K562 (cell line): ENCODE measurements around the gene NTN1. TPM values are rescaled to one million over a fixed set of nuclear protein-coding genes. Genes with fewer than 3 reads are reported as not detected.

Source experiments
- ATAC-seq: fragments of 200-7000 bp; cut with Tn5 transposase; 3 replicates; pipeline ENCODE4 v1.9.1; 2020; ENCODE audit warnings: moderate library complexity
- BruUV-seq: library from RNA; stranded (reverse); fragments of 400-500 nt; replicated peaks from 2 replicates; lab custom pipeline; 2021; lab: Mats Ljungman, UMichigan
- CTCF ChIA-PET: fragments of 300-600 bp; formaldehyde crosslinking; extraction: SDS; loops from one replicate; lab custom pipeline; 2021; ENCODE audit warnings: low intra/inter-chr PET ratio; lab: Yijun Ruan, JAX
- POLR2A ChIA-PET: fragments of 300-600, 350-650 bp; sonication (Branson Sonifier 250); formaldehyde crosslinking; extraction: SDS; loops from one replicate; lab custom pipeline; 2021; ENCODE audit warnings: antibody characterized with exemption, inconsistent platforms; lab: Yijun Ruan, JAX
- DNase-seq, 4 experiments: peaks; one replicate each; pipeline versions ENCODE4 v3.0.0 to v3.0.0-alpha.2; 2011 to 2018; ENCODE audit warnings: low spot score in 3 of 4, mixed read lengths in 3 of 4; ENCODE audit errors: extremely low read depth in 1 of 4
- FAIRE-seq: peaks from 2 replicates; lab custom pipeline; 2011; peaks lifted over from hg19 to GRCh38; lab: Jason Lieb, UNC
- H2AFZ ChIP-seq: 2 replicates; pipeline ENCODE4 v1.6.0; 2011; ENCODE audit warnings: low read depth, low read length, control low read depth, inconsistent platforms
- H3K27ac ChIP-seq: fragments of 200-600 bp; 3 replicates; pipeline ENCODE4 v1.8.0; 2011; ENCODE audit warnings: low read depth, mild to moderate bottlenecking, control low read depth, inconsistent platforms, low read length, moderate library complexity, mixed read lengths; ENCODE audit errors: extremely low read depth
- H3K27me3 ChIP-seq, 2 experiments: fragments of 300-600 bp in 1 of 2; 2 replicates in 1 of 2; 3 replicates in 1 of 2; pipeline versions ENCODE4 v1.6.0 to v1.8.0; 2011; ENCODE audit warnings: inconsistent platforms in 2 of 2, low read length in 2 of 2, mild to moderate bottlenecking in 1 of 2, mixed read lengths in 1 of 2, moderate library complexity in 1 of 2; ENCODE audit not compliant: control insufficient read depth in 2 of 2, insufficient read depth in 2 of 2
- H3K36me3 ChIP-seq: fragments of 300-600 bp; 3 replicates; pipeline ENCODE4 v1.8.0; 2011; ENCODE audit warnings: mild to moderate bottlenecking, low read length, inconsistent platforms; ENCODE audit not compliant: control insufficient read depth, insufficient read depth
- H3K4me1 ChIP-seq, 2 experiments: fragments of 200-600 bp in 1 of 2; replicated peaks in 1 of 2; 2 replicates in 1 of 2; 3 replicates in 1 of 2; pipeline versions ENCODE4 v1.5.1 to v1.8.0; 2011; ENCODE audit warnings: inconsistent platforms in 2 of 2, low read length in 2 of 2, mild to moderate bottlenecking in 1 of 2, mixed read lengths in 1 of 2, moderate library complexity in 1 of 2; ENCODE audit not compliant: control insufficient read depth in 2 of 2, insufficient read depth in 2 of 2
- H3K4me2 ChIP-seq: 2 replicates; pipeline ENCODE4 v1.6.1; 2011; ENCODE audit warnings: low read length, control low read depth, inconsistent platforms, mixed read lengths; ENCODE audit not compliant: insufficient read depth
- H3K4me3 ChIP-seq: fragments of 200-600 bp; sonication (generic), shearing (Covaris generic); 2 replicates; pipeline ENCODE4 v1.5.1; 2016; ENCODE audit warnings: control low read depth, inconsistent platforms
- H3K79me2 ChIP-seq: fragments of 200-600 bp; 3 replicates; pipeline ENCODE4 v1.8.0; 2011; ENCODE audit warnings: low read length, inconsistent platforms; ENCODE audit not compliant: control insufficient read depth, insufficient read depth
- H3K9ac ChIP-seq, 2 experiments: 2 replicates each; pipeline versions ENCODE4 v1.6.0 to v1.6.1; 2011; ENCODE audit warnings: low read depth in 2 of 2, low read length in 2 of 2, control low read depth in 1 of 2, inconsistent platforms in 1 of 2, mild to moderate bottlenecking in 1 of 2, mixed read lengths in 1 of 2; ENCODE audit not compliant: insufficient read depth in 1 of 2
- H3K9me1 ChIP-seq: one replicate; pipeline ENCODE4 v1.6.0; 2011; ENCODE audit warnings: inconsistent platforms, mild to moderate bottlenecking, low read length, moderate library complexity; ENCODE audit not compliant: control insufficient read depth, insufficient read depth
- H3K9me3 ChIP-seq: replicated peaks from 2 replicates; pipeline ENCODE4 v1.5.1; 2011; ENCODE audit warnings: low read depth, low read length, inconsistent platforms; ENCODE audit not compliant: control insufficient read depth, insufficient read depth
- H4K20me1 ChIP-seq: replicated peaks from 2 replicates; pipeline ENCODE4 v1.6.1; 2011; ENCODE audit warnings: low read length, inconsistent platforms, mixed read lengths; ENCODE audit not compliant: control insufficient read depth, insufficient read depth
- MYC ChIP-seq, 2 experiments: fragments of 250-450 bp in 1 of 2; sonication (Bioruptor Pico) in 1 of 2; IDR thresholded peaks; 2 replicates each; pipeline versions ENCODE4 v1.5.1 to v1.6.1; 2012 to 2021; ENCODE audit warnings: low read depth in 2 of 2, borderline replicate concordance in 1 of 2, improper control_type of control experiment in 1 of 2, low read length in 1 of 2, mild to moderate bottlenecking in 1 of 2, moderate library complexity in 1 of 2
- TAF7 ChIP-seq: fragments of 450-650 bp; IDR thresholded peaks from 2 replicates; pipeline ENCODE4 v1.6.1; 2016; ENCODE audit warnings: missing genetic modification characterization, missing compliant biosample characterization
- ZNF134 ChIP-seq: fragments of 250-450 bp; sonication (Bioruptor Pico); conservative IDR thresholded peaks from 2 replicates; pipeline ENCODE4 v1.4.0; 2020
- ZNF175 ChIP-seq: fragments of 200-800 bp; sonication (Bioruptor generic); IDR thresholded peaks from 2 replicates; pipeline ENCODE4 v1.6.1; 2016; ENCODE audit warnings: low read depth, mild to moderate bottlenecking, missing genetic modification characterization, missing compliant biosample characterization
- ZNF324 ChIP-seq: fragments of 250-450 bp; sonication (Bioruptor Pico); IDR thresholded peaks from 2 replicates; pipeline ENCODE4 v1.4.0; 2020; ENCODE audit warnings: mild to moderate bottlenecking
- ZNF445 ChIP-seq: fragments of 250-450 bp; sonication (Bioruptor Pico); IDR thresholded peaks from 2 replicates; pipeline ENCODE4 v1.4.0; 2020; ENCODE audit warnings: low read depth, mild to moderate bottlenecking, moderate library complexity
- ZNF830 ChIP-seq: fragments of 250-450 bp; sonication (Bioruptor Pico); IDR thresholded peaks from 2 replicates; pipeline ENCODE4 v1.5.0; 2021; ENCODE audit warnings: mild to moderate bottlenecking
- WGBS: fragments of 100-300 bp; shearing (Covaris generic); methylation state at CpG from one replicate; pipeline ENCODE4 v1.1.6; 2016; ENCODE audit warnings: low coverage, mixed read lengths; ENCODE audit not compliant: insufficient coverage; ENCODE audit errors: missing lambda C conversion rate; 5-methylcytosine and 5-hydroxymethylcytosine counted together
- in situ Hi-C: fragments of 300-500 bp; cut with MboI; formaldehyde crosslinking; loops from 4 replicates; pipeline ENCODE4 v1.15.0; 2018; ENCODE audit warnings: inconsistent platforms, mixed read lengths
- intact Hi-C: fragments of 100-400 bp; cut with micrococcal nuclease; formaldehyde crosslinking; loops from 2 replicates; pipeline ENCODE4 v1.14.2; 2022
- polyA plus RNA-seq, 8 experiments: library from polyadenylated mRNA; depleted of rRNA in 4 of 8; stranded (reverse) in 5 of 8; unstranded in 3 of 8; fragments of >200 nt; fragmentation: Nextera tagmentation in 2 of 8; fragmentation: Illumina TruSeq in 1 of 8; extraction: Ambion mirVana in 2 of 8; extraction: Trizol in 1 of 8; gene quantifications; 2 replicates each; pipeline versions ENCODE4 v1.2.1 to v1.2.3, GENCODE V29; 2011 to 2014; ENCODE audit warnings: inconsistent platforms in 1 of 8, missing spikeins in 1 of 8
- total RNA-seq, 7 experiments: library from RNA; depleted of rRNA in 6 of 7; stranded (reverse); fragments of >200 nt in 6 of 7; fragmentation: Illumina TruSeq in 2 of 7; extraction: Trizol in 2 of 7; gene quantifications; 2 replicates each; pipeline versions ENCODE4 v1.2.1 to v1.2.3, GENCODE V29; 2011 to 2021; ENCODE audit warnings: low replicate concordance in 1 of 7

The NTN1 gene
- total and polyA plus RNA-seq, 9 of the 15 experiments (the other 6 are each of a cell fraction or from before 2014, with no cell fraction given) = 0.02 TPM; not detected in 8

GRCh38 chr17:9004961-9005285 lies 16.4 kb upstream of the NTN1 start:
- 5% methylated on average over 4 of the region's 6 CpGs for WGBS
- BruUV-seq = no TSS peak
- FAIRE-seq = no peak
- Histone ChIP-seq H3K79me2 (no peaks in the 10 kb centered on the region), H4K20me1 (no peaks in the 10 kb centered on the region), H3K36me3 (no peaks in the 10 kb centered on the region), H3K9me1 (no peaks in the 10 kb centered on the region), H3K4me2 (no peak overlapping the region), H3K27me3 (peaks cover 0 to 21% of the 10 kb centered on the region in 2 experiments; a peak in 2 of 5 replicates), H2AFZ (no peak overlapping the region), H3K9ac (no peak overlapping the region), H3K4me3 (no peak overlapping the region), H3K27ac (no peak overlapping the region), H3K9me3 (no peaks in the 10 kb centered on the region), H3K4me1 (no peaks in the 10 kb centered on the region)
- TF ChIP-seq ZNF324 (CRISPR knock-in tag) = no peak
- no peak for TF ChIP-seq ZNF445 (CRISPR knock-in tag)
- no peak for TF ChIP-seq ZNF830
- TF ChIP-seq ZNF175 (CRISPR knock-in tag) = no peak
- TF ChIP-seq ZNF134 (CRISPR knock-in tag) = no peak
- TF ChIP-seq MYC (IDR thresholded peaks at IDR 0.05; ENCODE audit: low read depth, low read length) = no peak
- TF ChIP-seq MYC (CRISPR knock-in tag; IDR thresholded peaks at IDR 0.05; ENCODE audit: borderline replicate concordance, low read depth) = no peak
- TF ChIP-seq TAF7 (tag) = no peak
- in situ Hi-C loops = no loop called here
- intact Hi-C loops = no loop called here
- ATAC-seq = no peak
- ChIA-PET POLR2A (interaction anchor here (0.6 kb wide), 1 partner anchor 115 kb away, joined by 4 read pairs; no protein-coding TSS in a partner anchor), CTCF (no interaction called here)
- DNase-seq = no peak
